Adrenal gland (tissue), 12 donors: ENCODE data around the gene STK17A. TPM values are rescaled to one million over a fixed set of nuclear protein-coding genes. Genes with fewer than 3 reads are reported as not detected.
"Not testable (repeated sequence)": the region's sequence is repeated elsewhere in the genome, so short reads cannot be mapped to it uniquely, and the experiment has no call there.

Source experiments
- DNase-seq, 7 donors: peaks; one replicate each; pipeline ENCODE4 v3.0.0-alpha.2; 2019 to 2020
- H3K27ac ChIP-seq, 5 donors: fragments of 200-600 bp; sonication (generic) in 4 of 5; 1 replicate in 3 of 5; 2 replicates in 2 of 5; pipeline versions ENCODE4 v1.5.1 to v1.8.0; 2016 to 2020; ENCODE audit warnings: mild to moderate bottlenecking in 1 of 5
- H3K27me3 ChIP-seq: fragments of 200-600 bp; 2 replicates; pipeline ENCODE4 v1.8.0; 2021
- H3K36me3 ChIP-seq, 2 donors: fragments of 200-600 bp; replicated peaks in 1 of 2; 1 replicate in 1 of 2; 2 replicates in 1 of 2; pipeline versions ENCODE4 v1.5.1 to v1.8.0; 2018 to 2022
- H3K4me1 ChIP-seq, 2 donors: fragments of 200-600 bp; replicated peaks in 1 of 2; 1 replicate in 1 of 2; 2 replicates in 1 of 2; pipeline versions ENCODE4 v1.5.1 to v1.8.0; 2018 to 2021
- H3K4me3 ChIP-seq, 4 donors: fragments of 200-600 bp; sonication (generic) in 3 of 4; one replicate each; pipeline ENCODE4 v1.5.1; 2016 to 2018
- H3K9me3 ChIP-seq, 3 donors: fragments of 200-600 bp; sonication (generic) in 1 of 3; replicated peaks in 1 of 3; 1 replicate in 2 of 3; 2 replicates in 1 of 3; pipeline versions ENCODE4 v1.5.1 to v1.8.0; 2016 to 2021
- POLR2A ChIP-seq, 2 donors: fragments of 450-650 bp; IDR thresholded peaks; one replicate each; pipeline ENCODE4 v1.6.1; 2017; ENCODE audit warnings: antibody characterized with exemption in 2 of 2, mild to moderate bottlenecking in 2 of 2, moderate library complexity in 1 of 2
- WGBS, 4 donors: extraction: QIAGEN DNeasy Blood & Tissue Kit in 2 of 4; methylation state at CpG; one replicate each; pipeline versions ENCODE4 v1.1.5 to v1.1.7; 2013 to 2017; 5-methylcytosine and 5-hydroxymethylcytosine counted together
- intact Hi-C, 2 donors: fragments of 100-400 bp; cut with DNase I; formaldehyde crosslinking; loops; one replicate each; pipeline versions ENCODE4 v1.14.1 to v1.15.0; 2022 to 2023
- polyA plus RNA-seq, 3 donors: library from polyadenylated mRNA; stranded (reverse); fragments of 200-250 nt in 2 of 3; fragments of 350-450 nt in 1 of 3; fragmentation: Illumina TruSeq in 1 of 3; extraction: RNeasy Lipid Tissue Mini Kit (QIAGEN cat#74804) in 1 of 3; gene quantifications; one replicate each; pipeline ENCODE4 v1.2.3, GENCODE V29; 2013 to 2014
- total RNA-seq, 9 donors: library from RNA; depleted of rRNA in 4 of 9; stranded (reverse); fragments of >200 nt in 4 of 9; fragments of 120-200 nt in 1 of 9; fragmentation: NEBNext Ultra II Directional in 1 of 9; extraction: Animal tissue kit (Norgen Biotek cat#: 25700) in 1 of 9; gene quantifications; one replicate each; pipeline versions ENCODE4 v1.1.0 to v1.2.4, GENCODE V29; 2013 to 2023
- TF ChIP-seq, protein P1 (sequence below), 6 experiments: fragments of 450-650 bp in 4 of 6; fragments of 200-600 bp in 2 of 6; sonication (generic) in 1 of 6; IDR thresholded peaks; 1 replicate in 5 of 6; 2 replicates in 1 of 6; pipeline versions ENCODE4 v1.5.1 to v1.8.0; 2016 to 2021; ENCODE audit warnings: antibody characterized with exemption in 6 of 6, mild to moderate bottlenecking in 2 of 6, moderate library complexity in 1 of 6
- donor health status: healthy with polysubstance abuse.
- donor health status: Bipolar disorder and iron deficiency.
- donor health status: DM: yes; HTN: yes; CAD: no.
- donor health status: DM: no; HTN: no; CAD: no.
- donor health status: DM: no; HTN: no; CAD: no.
- donor health status: DM: yes; HTN: yes; CAD: no.

Gene STK17A
- total and polyA plus RNA-seq, 12 donors = 7.8 to 46.0 (median 26.2) TPM

DNA sequence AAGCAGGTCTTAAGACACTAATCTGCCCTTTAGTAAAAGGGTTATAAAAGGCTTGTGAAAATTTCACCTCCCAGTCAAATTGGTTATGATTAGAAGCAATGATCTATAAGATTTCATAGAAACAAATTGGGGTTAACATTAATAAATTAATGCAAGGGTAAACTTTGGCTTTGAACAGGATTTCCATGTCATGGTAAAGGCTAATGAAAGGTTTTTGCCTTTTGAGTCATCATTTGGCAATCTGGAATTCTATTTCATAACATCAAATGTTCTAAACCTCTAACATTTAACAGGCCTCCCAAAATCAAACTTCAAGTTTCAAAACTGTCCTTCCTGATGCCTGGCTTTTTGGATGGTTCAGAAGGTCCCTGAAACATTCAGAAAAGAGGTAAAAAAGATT, 84.0 kb downstream of the STK17A start:
- H3K36me3 ChIP-seq = no peaks in the 10 kb centered on the region
- no peak overlapping the region for H3K27ac ChIP-seq
- H3K4me3 ChIP-seq = no peak overlapping the region
- H3K4me1 ChIP-seq = peaks cover 0 to 19% of the 10 kb centered on the region in 2 donors
- TF ChIP-seq POLR2A (IDR thresholded peaks at IDR 0.05) = no peak
- TF ChIP-seq, protein P1, sequence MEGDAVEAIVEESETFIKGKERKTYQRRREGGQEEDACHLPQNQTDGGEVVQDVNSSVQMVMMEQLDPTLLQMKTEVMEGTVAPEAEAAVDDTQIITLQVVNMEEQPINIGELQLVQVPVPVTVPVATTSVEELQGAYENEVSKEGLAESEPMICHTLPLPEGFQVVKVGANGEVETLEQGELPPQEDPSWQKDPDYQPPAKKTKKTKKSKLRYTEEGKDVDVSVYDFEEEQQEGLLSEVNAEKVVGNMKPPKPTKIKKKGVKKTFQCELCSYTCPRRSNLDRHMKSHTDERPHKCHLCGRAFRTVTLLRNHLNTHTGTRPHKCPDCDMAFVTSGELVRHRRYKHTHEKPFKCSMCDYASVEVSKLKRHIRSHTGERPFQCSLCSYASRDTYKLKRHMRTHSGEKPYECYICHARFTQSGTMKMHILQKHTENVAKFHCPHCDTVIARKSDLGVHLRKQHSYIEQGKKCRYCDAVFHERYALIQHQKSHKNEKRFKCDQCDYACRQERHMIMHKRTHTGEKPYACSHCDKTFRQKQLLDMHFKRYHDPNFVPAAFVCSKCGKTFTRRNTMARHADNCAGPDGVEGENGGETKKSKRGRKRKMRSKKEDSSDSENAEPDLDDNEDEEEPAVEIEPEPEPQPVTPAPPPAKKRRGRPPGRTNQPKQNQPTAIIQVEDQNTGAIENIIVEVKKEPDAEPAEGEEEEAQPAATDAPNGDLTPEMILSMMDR (IDR thresholded peaks at IDR 0.05) = no peak
- no peak for DNase-seq
- peaks cover 0 to 5% (median 0%) of the 10 kb centered on the region in 3 donors for H3K9me3 ChIP-seq
- intact Hi-C loops = no loop called here
- no peaks in the 10 kb centered on the region for H3K27me3 ChIP-seq

DNA sequence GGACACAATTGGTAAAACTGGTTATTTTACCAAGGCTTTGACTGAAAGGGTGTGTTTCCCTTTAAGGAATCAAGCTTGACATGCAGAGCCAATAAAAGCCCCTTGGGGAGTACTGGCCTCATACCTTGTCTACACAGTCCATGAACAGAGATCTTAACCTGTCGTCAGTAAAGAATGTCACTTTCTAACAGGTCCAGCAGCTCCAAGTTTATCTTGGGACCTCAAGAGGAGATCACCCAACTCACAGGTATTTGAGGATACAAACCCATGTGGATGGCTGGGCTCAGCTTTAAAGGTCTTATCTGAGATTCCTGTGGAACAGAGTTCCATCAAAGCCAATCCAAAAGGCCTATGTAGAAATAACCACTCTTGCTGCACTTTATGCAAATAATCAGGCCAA, 85.1 kb downstream of the STK17A start:
- intact Hi-C loops = no loop called here
- Histone ChIP-seq H3K36me3 (no peaks in the 10 kb centered on the region), H3K4me1 (peaks cover 0 to 18% of the 10 kb centered on the region in 2 donors), H3K27me3 (no peaks in the 10 kb centered on the region), H3K9me3 (peaks cover 0 to 5% (median 0%) of the 10 kb centered on the region in 3 donors), H3K4me3 (no peak overlapping the region), H3K27ac (no peak overlapping the region)
- TF ChIP-seq POLR2A (IDR thresholded peaks at IDR 0.05) = no peak
- TF ChIP-seq, protein P1 (IDR thresholded peaks at IDR 0.05) = no peak
- WGBS, 4 donors = 88 to 100% (median 98%) methylated on average over 1 of the region's 1 CpG
- no peak for DNase-seq

DNA sequence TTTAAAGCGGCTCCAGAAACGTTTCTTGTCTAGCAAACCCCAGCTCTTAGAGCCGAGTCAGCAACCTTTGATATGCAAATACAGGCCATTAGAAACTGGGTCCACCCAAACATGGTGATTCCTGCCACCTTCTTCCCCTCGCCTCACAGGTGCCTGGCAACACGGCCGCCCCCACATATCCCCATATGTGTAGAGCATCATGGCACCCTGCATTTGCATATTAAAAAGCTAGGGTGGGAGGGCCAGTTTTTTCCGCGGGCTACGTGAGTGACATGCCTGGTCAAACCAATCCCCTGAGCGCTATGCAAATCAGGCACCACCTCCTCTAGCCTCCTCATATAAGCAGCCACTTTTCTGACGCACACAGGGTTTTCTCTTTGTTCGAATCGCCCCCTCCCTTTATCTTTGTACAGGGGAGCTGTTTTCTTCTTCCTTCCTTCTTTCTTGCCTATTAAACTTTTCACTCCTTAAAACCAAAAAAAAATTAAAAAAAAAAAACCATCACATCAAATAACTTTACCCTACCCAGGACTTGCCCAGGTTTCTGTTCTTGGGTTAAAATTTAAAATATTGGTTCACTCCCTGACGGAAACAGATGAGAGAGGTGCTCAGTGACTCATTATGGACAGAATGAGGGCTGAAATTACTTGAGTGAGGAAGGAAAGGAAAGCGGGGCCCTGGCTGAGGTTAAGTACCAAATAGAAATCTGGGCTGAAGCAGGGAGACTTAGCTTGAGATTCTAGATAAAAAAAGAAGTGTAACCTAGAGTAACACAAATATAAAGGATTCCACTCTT, 86.6 kb downstream of the STK17A start:
- no peaks in the 10 kb centered on the region for H3K27me3 ChIP-seq
- no peak overlapping the region for H3K4me3 ChIP-seq
- H3K36me3 ChIP-seq = no peaks in the 10 kb centered on the region
- intact Hi-C loops = no loop called here
- TF ChIP-seq POLR2A (IDR thresholded peaks at IDR 0.05) = no peak
- TF ChIP-seq, protein P1 (IDR thresholded peaks at IDR 0.05) = no peak
- peaks cover 0 to 5% (median 0%) of the 10 kb centered on the region in 3 donors for H3K9me3 ChIP-seq
- WGBS, 4 donors = 73 to 79% (median 77%) methylated on average over 15 of the region's 15 CpGs
- no peak for DNase-seq
- peak overlapping the region in 1 of 5 donors; percentile 10 for H3K27ac ChIP-seq
- peaks cover 0 to 25% of the 10 kb centered on the region in 2 donors for H3K4me1 ChIP-seq

DNA sequence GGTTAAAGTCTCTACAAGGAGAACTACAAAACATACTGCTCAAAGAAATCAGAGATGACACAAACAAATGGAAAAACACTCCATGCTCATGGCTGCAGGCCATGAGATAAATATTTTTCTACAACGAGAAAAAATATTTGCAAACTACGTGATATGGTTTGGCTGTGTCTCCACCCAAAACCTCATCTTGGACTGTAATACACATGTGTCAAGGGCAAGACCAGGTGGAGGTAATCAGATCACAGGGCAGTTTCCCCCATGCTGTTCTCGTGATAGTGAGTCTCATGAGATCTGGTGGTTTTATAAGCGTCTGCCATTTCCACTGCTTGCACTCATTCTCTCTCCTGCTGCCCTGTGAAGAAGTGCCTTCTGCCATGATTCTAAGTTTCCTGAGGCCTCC, 88.6 kb downstream of the STK17A start:
- intact Hi-C loops = no loop called here
- no peak overlapping the region for H3K27ac ChIP-seq
- TF ChIP-seq, protein P1 (IDR thresholded peaks at IDR 0.05) = no peak
- no peak for TF ChIP-seq POLR2A (IDR thresholded peaks at IDR 0.05)

DNA sequence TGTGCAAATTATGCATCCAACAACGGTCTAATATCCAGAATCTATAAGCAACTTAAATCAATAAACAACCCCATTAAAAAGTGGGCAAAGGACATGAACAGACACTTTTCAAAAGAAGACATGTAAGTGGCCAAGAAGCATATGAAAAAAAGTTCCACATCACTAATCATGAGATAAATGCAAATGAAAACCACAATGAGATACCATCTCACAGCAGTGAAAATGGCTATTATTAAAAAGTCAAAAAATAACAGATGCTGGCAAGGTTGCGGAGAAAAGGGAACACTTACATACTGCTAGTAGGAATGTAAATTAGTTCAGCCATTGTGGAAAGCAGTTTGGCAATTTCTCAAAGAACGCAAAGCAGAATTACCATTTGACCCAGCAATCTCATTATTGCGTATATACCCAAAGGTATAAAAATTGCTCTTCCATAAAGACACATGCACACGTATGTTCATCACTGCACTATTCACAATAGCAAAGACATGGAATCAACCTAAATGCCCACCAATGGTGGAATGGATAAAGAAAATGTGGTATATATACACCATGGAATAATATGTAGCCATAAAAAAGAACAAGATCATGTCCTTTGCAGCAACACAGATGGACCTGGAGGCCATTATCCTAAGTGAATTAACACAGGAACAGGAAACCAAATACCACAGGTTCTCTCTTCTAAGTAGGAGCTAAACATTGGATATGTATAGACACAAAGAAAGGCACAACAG, 90.5 kb downstream of the STK17A start:
- H3K4me3 ChIP-seq, H3K9me3 ChIP-seq, DNase-seq, H3K27me3 ChIP-seq, H3K36me3 ChIP-seq, intact Hi-C loops: not testable (repeated sequence)
- WGBS, 4 donors = 87 to 95% (median 90%) methylated on average over 5 of the region's 5 CpGs
- H3K4me1 ChIP-seq = peaks cover 0 to 30% of the 10 kb centered on the region in 2 donors
- peak overlapping the region in 2 of 5 donors; percentile 18 to 31 for H3K27ac ChIP-seq

More for the DNA sequence above, 88.6 kb downstream of the STK17A start:
- Histone ChIP-seq H3K36me3 (no peaks in the 10 kb centered on the region), H3K4me3 (no peak overlapping the region), H3K27me3 (no peaks in the 10 kb centered on the region), H3K4me1 (peaks cover 0 to 30% of the 10 kb centered on the region in 2 donors), H3K9me3 (peaks cover 0 to 5% (median 0%) of the 10 kb centered on the region in 3 donors)
- 59 to 67% (median 65%) methylated on average over 4 of the region's 4 CpGs for WGBS, 4 donors
- no peak for DNase-seq
